ENCODE results near the gene GGT5. TPM values are rescaled to one million over a fixed set of nuclear protein-coding genes. Genes with fewer than 3 reads are reported as not detected.

The GGT5 gene
- total RNA-seq, 4 donors from 2014 or later = 35.8 to 156 (median 83.7) TPM

DNA sequence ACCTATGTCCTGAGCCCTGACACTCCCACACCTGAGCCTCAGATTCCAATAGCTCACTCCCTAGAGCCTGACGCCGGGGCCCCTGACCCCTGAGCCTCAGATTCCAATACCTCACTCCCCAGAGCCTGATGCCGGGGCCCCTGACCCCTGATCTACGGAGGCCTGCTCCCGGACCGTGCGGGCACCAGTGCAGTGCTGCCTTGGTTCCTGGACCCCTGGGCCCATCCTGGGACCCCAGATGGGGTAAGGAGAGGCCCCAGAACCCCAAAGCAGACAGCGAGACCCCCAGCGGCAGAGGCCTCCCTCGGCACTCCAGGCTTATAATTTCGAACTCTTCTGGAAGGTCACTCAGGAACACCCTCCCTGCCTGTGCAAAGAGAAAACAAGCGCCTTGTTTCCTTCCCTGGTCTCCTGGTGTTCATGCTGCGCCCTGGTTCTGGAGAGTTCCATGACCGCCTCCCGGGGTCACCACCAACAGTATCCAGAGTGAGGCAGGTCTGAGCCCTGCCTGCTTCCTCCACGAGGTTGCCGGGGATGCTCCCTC, 56.1 kb downstream of the GGT5 start:
- no peaks in the 10 kb centered on the region for H3K9me3 ChIP-seq
- DNase-seq (ENCODE audit: low spot score in 2 of 2) = no peak
- H3K4me1 ChIP-seq = peaks cover 0 to 21% (median 14%) of the 10 kb centered on the region in 4 donors
- H3K27me3 ChIP-seq = no peaks in the 10 kb centered on the region
- no peak overlapping the region for H3K27ac ChIP-seq
- no peak for TF ChIP-seq EP300 (IDR thresholded peaks at IDR 0.05)
- no peak for TF ChIP-seq POLR2A (IDR thresholded peaks at IDR 0.05)
- TF ChIP-seq CTCF (IDR thresholded peaks at IDR 0.05) = no peak
- peaks cover 0 to 13% (median 0%) of the 10 kb centered on the region in 3 donors for H3K36me3 ChIP-seq
- WGBS, 2 donors = 80 to 85% methylated on average over 12 to 14 of the region's 17 CpGs
- no peak overlapping the region for H3K4me3 ChIP-seq

DNA sequence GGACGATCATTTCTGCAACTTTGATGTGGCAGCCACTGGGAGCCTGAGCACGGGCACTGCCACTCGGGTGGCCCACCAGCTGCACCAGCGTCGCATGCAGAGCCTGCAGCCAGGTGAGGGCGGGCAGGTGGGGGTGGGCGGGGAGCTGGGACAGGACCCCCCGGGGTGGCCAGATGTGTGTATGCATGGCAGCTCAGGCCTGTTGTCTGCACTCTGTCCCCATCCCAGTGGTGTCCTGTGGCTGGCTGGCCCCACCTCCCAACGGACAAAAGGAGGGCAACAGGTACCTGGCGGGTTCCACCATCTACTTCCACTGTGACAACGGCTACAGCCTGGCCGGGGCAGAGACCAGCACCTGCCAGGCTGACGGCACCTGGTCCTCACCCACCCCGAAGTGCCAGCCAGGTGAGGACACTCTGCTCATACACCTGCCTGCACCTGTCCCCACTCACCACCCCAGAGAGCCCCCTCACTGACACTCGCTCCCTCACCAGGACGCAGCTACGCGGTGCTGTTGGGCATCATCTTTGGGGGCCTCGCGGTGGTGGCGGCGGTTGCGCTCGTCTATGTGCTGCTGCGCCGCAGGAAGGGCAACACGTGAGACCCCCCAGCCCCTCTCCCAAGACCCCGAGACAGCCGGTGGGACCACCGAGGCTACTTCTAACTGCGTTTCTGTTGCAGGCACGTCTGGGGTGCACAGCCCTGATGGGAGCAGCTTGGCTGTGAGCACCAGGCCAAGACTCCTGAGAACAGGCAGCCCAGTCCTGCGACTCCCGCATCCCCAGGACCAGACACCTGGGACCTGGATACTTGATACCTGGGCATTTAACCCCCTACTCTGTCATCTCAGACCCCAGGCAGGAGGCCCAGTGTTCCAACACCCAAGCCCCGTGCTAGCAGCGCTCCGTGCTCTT, 56.9 kb downstream of the GGT5 start:
- Histone ChIP-seq H3K4me1 (peaks cover 0 to 21% (median 14%) of the 10 kb centered on the region in 4 donors), H3K27ac (no peak overlapping the region), H3K4me3 (no peak overlapping the region), H3K9me3 (no peaks in the 10 kb centered on the region), H3K36me3 (peaks cover 0 to 13% (median 0%) of the 10 kb centered on the region in 3 donors), H3K27me3 (no peaks in the 10 kb centered on the region)
- 88 to 90% methylated on average over 25 to 31 of the region's 37 CpGs for WGBS, 2 donors
- TF ChIP-seq EP300 (IDR thresholded peaks at IDR 0.05) (no peak), CTCF (IDR thresholded peaks at IDR 0.05) (no peak), POLR2A (IDR thresholded peaks at IDR 0.05) (no peak)
- DNase-seq (ENCODE audit: low spot score in 2 of 2) = no peak

- 82 to 84% methylated on average over 31 of the region's 34 CpGs for WGBS, 2 donors
- H3K9me3 ChIP-seq = no peaks in the 10 kb centered on the region
- no peak overlapping the region for H3K4me3 ChIP-seq
- no peaks in the 10 kb centered on the region for H3K27me3 ChIP-seq
- TF ChIP-seq POLR2A (IDR thresholded peaks at IDR 0.05) = no peak
- no peak for TF ChIP-seq CTCF (IDR thresholded peaks at IDR 0.05)
- no peak for TF ChIP-seq EP300 (IDR thresholded peaks at IDR 0.05)
- peaks cover 0 to 13% (median 0%) of the 10 kb centered on the region in 3 donors for H3K36me3 ChIP-seq
- no peak overlapping the region for H3K27ac ChIP-seq
- H3K4me1 ChIP-seq = peaks cover 0 to 30% (median 16%) of the 10 kb centered on the region in 4 donors
- DNase-seq (ENCODE audit: low spot score in 2 of 2) = no peak
Measured at GRCh38 chr22:24186892-24187670, 57.8 kb downstream of the GGT5 start.

GRCh38 chr22:24186352-24186740, 58.5 kb downstream of the GGT5 start:
- no peaks in the 10 kb centered on the region for H3K9me3 ChIP-seq
- H3K27ac ChIP-seq = no peak overlapping the region
- H3K4me3 ChIP-seq = no peak overlapping the region
- DNase-seq (ENCODE audit: low spot score in 2 of 2) = no peak
- no peaks in the 10 kb centered on the region for H3K27me3 ChIP-seq
- H3K36me3 ChIP-seq = peaks cover 0 to 13% (median 0%) of the 10 kb centered on the region in 3 donors
- TF ChIP-seq EP300 (IDR thresholded peaks at IDR 0.05) (no peak), POLR2A (IDR thresholded peaks at IDR 0.05) (no peak)
- peaks cover 0 to 34% (median 19%) of the 10 kb centered on the region in 4 donors for H3K4me1 ChIP-seq
- WGBS, 2 donors = 95 to 97% methylated on average over 7 to 14 of the region's 15 CpGs

DNA sequence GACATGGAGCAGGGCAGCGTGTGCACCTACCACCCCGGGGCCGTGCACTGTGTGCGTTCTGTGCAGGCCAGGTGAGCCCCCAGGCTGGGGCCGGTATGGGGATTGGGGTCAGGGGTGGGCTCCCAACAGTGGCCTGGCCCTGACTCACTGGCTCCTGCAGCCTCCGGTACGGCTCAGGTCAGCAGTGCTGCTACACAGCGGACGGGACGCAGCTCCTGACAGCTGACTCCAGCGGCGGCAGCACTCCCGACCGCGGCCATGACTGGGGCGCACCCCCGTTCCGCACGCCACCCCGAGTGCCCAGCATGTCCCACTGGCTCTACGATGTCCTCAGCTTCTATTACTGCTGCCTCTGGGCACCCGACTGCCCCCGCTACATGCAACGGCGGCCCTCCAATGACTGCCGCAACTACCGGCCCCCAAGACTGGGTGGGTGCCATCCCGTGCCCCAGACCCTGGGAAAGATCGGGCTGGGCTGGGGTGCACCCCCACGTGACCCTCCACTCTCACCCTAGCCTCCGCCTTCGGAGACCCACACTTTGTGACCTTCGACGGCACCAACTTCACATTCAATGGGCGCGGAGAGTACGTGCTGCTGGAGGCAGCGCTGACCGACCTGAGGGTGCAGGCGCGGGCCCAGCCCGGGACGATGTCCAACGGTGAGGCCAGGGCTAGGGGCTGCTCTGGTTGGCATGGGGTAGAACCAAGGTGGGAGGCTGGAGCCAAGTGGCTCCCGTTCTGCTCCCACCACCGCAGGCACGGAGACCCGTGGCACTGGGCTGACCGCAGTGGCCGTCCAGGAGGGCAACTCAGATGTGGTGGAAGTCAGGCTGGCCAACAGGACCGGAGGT, 59.2 kb downstream of the GGT5 start:
- Histone ChIP-seq H3K4me1 (peaks cover 0 to 36% (median 21%) of the 10 kb centered on the region in 4 donors), H3K27ac (no peak overlapping the region), H3K36me3 (peaks cover 0 to 13% (median 0%) of the 10 kb centered on the region in 3 donors), H3K9me3 (no peaks in the 10 kb centered on the region), H3K4me3 (no peak overlapping the region), H3K27me3 (no peaks in the 10 kb centered on the region)
- TF ChIP-seq CTCF (IDR thresholded peaks at IDR 0.05) (no peak), POLR2A (IDR thresholded peaks at IDR 0.05) (no peak), EP300 (IDR thresholded peaks at IDR 0.05) (no peak)
- 91 to 93% methylated on average over 32 to 47 of the region's 51 CpGs for WGBS, 2 donors
- no peak for DNase-seq (ENCODE audit: low spot score in 2 of 2)

Measured in tibial nerve (tissue), 4 donors.